IPS-NIHi7 (cell line): ENCODE measurements around the gene TP53TG3F.
"Not testable (repeated sequence)": the region's sequence is repeated elsewhere in the genome, so short reads cannot be mapped to it uniquely, and the experiment has no call there.

Experiments
- DNase-seq: peaks from one replicate; pipeline ENCODE4 v3.0.0; 2012; ENCODE audit warnings: mixed read lengths; ENCODE audit errors: extremely low spot score

Gene TP53TG3F, protein sequence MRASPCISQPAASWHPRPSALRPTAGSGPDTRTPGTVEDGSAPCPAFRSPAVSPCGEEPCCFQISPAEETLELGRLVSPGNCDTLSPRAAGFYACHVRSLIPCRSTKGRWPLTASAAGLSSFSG

DNA sequence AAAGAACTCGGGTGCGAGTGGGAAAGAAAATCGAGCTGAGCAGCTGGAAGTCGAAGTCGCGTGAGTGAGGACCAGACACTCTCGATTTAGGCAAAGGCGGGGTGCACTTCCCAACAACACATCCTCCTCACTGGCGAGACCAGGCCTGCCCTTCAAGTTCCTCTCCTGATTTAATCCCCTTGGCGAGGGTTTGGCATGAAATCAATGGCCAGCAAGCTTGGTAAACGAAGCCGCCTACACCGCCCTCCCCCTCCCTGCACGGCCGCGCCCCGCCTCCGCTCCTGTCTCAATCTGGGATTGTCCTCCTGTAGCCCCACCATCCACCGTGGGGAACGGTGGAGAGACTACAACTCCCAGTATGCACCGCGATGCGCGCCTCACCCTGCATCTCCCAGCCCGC is at the start of gene TP53TG3F:
TSS of gene TP53TG3F (plus strand) at position 301 of the 400 bp plus-strand sequence. CDS start at position 369, 68 bp downstream.
- DNase-seq = not testable (repeated sequence)

DNA sequence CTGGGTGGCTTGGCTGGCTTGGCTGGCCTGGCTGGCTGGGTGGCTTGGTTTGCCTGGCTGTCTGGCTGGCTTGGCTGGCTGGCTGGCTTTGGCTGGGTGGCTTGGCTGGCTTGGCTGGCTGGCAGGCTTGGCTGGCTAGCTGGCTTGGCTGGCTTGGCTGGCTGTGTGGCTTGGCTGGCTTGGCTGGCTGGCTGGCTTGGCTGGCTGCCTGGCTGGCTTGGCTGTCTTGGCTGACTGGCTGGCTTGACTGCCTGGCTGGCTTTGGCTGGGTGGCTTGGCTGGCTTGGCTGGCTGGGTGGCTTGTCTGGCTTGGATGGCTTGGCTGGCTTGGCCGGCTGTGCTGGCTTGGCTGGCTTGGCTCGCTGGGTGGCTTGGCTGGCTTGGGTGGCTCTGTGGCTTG is 32.2 kb downstream of the TP53TG3F start:
- DNase-seq = not testable (repeated sequence)

DNA sequence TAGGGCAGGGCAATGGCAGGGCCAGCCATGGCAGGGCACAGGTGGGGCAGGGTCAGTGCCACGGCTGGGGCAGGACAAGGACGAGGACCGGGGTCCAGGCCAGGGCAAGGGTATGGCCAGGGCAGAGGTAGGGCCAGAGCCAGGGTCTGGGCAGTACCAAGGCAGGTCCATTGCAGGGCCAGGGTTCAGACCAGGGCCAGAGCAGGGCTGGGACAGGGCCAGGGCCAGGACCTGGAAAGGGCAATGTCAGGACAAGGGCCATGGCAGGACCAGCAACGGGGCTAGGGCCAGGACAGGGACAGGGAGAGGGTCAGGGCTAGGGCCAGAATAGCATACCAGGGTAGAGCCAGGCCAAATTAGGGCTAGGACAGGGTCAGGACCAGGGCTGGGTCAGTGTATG is 47.8 kb downstream of the TP53TG3F start:
- not testable (repeated sequence) for DNase-seq

DNA sequence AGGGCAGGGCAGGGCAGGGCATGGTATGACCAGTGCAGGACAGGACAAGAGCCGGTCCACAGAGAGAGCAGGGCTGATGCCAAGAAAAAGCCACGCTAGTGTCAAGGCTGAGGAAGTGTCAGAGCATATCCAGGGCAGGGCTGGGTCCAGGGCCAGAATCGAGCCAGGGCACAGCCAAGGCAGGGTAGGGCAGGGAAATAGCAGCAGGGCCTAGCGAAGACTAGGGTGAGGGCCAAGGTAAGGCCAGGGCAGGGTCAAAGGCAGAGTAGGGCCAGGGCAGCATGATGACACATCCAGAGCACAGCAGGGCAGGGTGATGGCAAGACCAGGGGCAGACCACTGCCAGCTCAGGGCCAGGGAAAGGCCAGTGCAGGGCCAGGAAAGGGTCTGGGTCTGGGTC is 49.7 kb downstream of the TP53TG3F start:
- not testable (repeated sequence) for DNase-seq

DNA sequence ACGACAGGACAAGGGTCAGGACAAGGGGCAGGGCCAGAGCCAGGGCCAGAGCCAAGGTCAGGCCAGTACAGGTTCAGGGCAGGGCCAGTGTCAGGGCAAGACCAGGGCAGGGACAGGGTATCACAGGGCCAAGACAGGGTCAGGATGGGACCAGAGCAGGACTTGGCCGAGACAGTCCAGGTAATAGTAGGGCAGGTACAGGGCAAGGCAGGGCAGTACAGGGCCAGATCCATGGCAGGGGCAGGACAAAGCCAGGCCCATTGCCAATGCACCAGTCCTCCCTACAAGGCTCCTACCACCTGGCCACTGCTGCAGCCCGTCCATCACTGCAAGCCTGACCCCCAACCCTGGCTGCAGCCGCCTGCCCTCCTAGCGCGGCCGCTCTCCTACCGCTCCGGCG is 50.5 kb downstream of the TP53TG3F start:
- DNase-seq = not testable (repeated sequence)
